ENCODE data around the gene JAML. TPM values are rescaled to one million over a fixed set of nuclear protein-coding genes. Genes with fewer than 3 reads are reported as not detected.

Gene JAML
- total RNA-seq, 2 donors from 2014 or later: 1.4 to 8.5 TPM

DNA sequence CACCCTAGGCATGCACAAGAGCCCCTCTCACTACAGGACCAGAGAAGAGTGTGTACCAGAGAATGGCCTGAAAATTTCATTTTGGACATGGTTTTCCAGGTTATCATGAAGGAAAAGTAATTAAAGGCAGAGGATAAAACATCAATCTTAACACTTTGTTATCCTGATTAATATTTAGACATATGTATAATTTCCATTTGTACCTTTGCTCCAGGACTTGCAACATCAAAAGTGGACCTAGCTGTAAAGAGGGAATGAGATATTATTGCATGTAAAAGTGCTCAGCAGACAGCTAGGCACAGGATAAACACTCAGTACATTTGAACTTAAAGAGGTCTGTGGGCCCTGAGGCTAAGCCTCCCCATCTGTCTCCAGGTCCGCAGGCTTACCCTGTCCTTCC lies 70.2 kb downstream of the JAML start:
- DNase-seq (ENCODE audit: low spot score) (no peak), ATAC-seq (no peak)
- Mint-ChIP-seq H3K4me1 (ENCODE audit: low read depth in 2 of 2) (peaks cover 4 to 7% of the 10 kb centered on the region in 2 donors), H3K27ac (no peak overlapping the region), H3K9me3 (no peaks in the 10 kb centered on the region), H3K27me3 (peaks cover 45 to 54% of the 10 kb centered on the region in 2 donors), H3K4me3 (no peak overlapping the region), H3K36me3 (no peaks in the 10 kb centered on the region)

- H3K27me3 Mint-ChIP-seq: peaks cover 46 to 50% of the 10 kb centered on the region in 2 donors
- no peak for DNase-seq (ENCODE audit: low spot score)
- H3K36me3 Mint-ChIP-seq: no peaks in the 10 kb centered on the region
- peak overlapping the region; percentile 12 for H3K4me3 Mint-ChIP-seq
- peaks cover 4 to 7% of the 10 kb centered on the region in 2 donors for H3K4me1 Mint-ChIP-seq (ENCODE audit: low read depth in 2 of 2)
- no peak for ATAC-seq
- H3K27ac Mint-ChIP-seq: no peak overlapping the region
- H3K9me3 Mint-ChIP-seq: no peaks in the 10 kb centered on the region
These were observed 70.8 kb downstream of the JAML start for GRCh38 chr11:118153976-118154375.

- H3K36me3 Mint-ChIP-seq: no peaks in the 10 kb centered on the region
- peaks cover 46 to 50% of the 10 kb centered on the region in 2 donors for H3K27me3 Mint-ChIP-seq
- no peak for ATAC-seq
- no peak overlapping the region for H3K27ac Mint-ChIP-seq
- H3K9me3 Mint-ChIP-seq: no peaks in the 10 kb centered on the region
- peaks cover 4 to 7% of the 10 kb centered on the region in 2 donors for H3K4me1 Mint-ChIP-seq (ENCODE audit: low read depth in 2 of 2)
- peak overlapping the region; percentile 12 for H3K4me3 Mint-ChIP-seq
- DNase-seq (ENCODE audit: low spot score): no peak
These were observed 71.3 kb downstream of the JAML start for GRCh38 chr11:118153516-118153915.

DNA sequence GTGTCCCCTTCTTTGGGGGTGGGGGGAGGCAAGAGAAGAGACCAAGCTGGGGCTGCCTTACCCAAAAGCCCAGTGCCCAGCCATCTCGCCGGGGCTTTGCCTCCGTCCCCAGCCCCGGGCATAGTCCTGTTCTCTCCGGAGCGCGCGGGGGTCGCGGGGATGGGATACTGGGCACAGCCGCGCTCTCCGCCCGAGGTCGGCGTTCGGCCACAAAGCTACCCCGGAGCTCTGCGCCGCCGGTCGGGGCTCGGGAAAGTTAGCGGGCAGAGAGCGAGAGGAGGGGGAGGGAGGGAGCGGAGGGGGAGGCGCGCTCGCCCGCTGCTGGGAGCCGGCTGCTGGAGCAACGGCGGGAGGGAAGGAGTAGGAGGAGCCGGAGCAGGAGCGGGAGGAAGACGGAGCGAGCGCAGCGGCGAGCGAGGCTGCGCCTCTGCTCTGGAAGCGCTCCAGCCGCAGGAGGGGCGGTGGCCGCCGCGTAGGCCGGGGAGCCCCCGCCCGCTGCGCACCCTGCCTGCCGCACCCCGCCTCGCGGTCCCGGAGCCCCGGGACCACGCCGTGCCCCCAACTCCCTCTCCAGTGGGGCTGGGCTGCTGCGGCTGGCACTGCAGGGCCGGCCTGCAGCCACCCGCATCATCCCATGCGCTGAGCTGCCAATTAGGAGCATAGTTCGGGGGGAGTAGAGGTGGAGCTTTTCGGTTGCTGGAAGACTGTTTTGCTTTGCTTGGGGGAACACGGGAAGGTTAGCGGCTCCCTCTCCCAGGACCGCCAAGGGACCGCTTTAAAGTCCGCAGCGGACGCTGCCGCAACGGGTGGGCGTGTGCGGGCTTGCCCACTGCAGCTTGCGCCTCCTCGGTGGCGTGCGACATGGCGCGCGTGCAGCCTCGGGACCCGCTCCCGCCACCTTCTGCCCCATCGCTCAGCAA lies 72.0 kb downstream of the JAML start, which contains the start of gene SCN4B:
Gene SCN4B (minus strand): TSS at position 272 of the 920 bp plus-strand sequence. CDS start 150 bp downstream, at position 122.
- Mint-ChIP-seq H3K9me3 (no peaks in the 10 kb centered on the region), H3K27me3 (peaks cover 43 to 45% of the 10 kb centered on the region in 2 donors), H3K4me1 (ENCODE audit: low read depth in 2 of 2) (peaks cover 4 to 7% of the 10 kb centered on the region in 2 donors), H3K4me3 (peak within 1 kb of the TSS; percentile 12), H3K36me3 (no peaks in the 10 kb centered on the region), H3K27ac (no peak within 1 kb of the TSS)
- ATAC-seq (no peak), DNase-seq (ENCODE audit: low spot score) (no peak)

DNA sequence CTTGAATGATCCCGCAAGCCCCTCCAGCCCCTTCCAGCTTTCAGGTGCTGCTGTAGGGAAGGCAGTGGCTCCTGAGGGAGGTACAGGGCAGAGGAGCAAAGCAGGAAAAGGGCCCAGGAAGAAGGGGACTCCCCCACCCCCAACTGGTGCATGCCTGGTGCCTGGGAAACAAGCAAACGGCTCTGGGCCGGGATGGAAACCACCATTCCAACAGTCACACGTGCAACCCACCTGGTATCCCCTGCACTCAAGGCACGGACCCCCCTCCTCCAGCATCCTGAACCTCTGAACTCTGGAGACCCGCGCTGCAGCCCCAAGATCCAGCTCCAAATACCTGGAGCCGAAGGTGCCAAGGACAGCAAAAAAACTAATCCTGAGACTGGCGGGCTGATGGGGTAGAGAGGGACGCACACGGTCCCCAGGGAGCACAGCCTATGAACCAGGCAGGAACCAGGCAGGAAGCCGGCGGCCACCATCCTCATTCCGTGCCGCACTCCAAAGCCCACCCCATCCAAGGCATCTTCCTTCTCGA lies 72.7 kb downstream of the JAML start:
- ATAC-seq (no peak), DNase-seq (ENCODE audit: low spot score) (no peak)
- Mint-ChIP-seq H3K27ac (no peak overlapping the region), H3K27me3 (peaks cover 36 to 40% of the 10 kb centered on the region in 2 donors), H3K4me3 (no peak overlapping the region), H3K9me3 (no peaks in the 10 kb centered on the region), H3K4me1 (ENCODE audit: low read depth in 2 of 2) (peaks cover 4 to 6% of the 10 kb centered on the region in 2 donors), H3K36me3 (no peaks in the 10 kb centered on the region)

DNA sequence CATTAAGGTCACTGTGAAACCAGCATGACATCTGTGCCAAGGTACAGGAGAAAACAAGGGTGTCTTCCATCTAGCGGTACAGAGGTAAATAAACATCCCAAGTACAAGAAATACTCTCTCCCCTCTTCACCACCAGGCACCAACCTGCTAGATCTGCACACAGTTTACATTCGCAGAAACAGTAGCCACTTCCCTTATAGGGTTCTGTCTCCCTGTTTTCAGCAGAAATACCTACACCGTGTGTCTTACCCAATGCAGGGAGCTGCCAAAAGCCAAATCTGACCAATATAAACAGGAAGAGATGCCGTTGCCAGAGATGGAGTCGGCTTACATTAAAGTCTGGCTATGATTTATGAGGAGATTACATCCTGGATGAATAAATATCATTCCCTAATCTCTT lies 73.4 kb downstream of the JAML start:
- H3K4me1 Mint-ChIP-seq (ENCODE audit: low read depth in 2 of 2): peaks cover 0 to under 1% of the 10 kb centered on the region in 2 donors
- H3K27me3 Mint-ChIP-seq: peaks cover 31 to 37% of the 10 kb centered on the region in 2 donors
- no peaks in the 10 kb centered on the region for H3K36me3 Mint-ChIP-seq
- DNase-seq (ENCODE audit: low spot score) (no peak), ATAC-seq (no peak)
- no peak overlapping the region for H3K27ac Mint-ChIP-seq
- H3K9me3 Mint-ChIP-seq: no peaks in the 10 kb centered on the region
- no peak overlapping the region for H3K4me3 Mint-ChIP-seq

DNA sequence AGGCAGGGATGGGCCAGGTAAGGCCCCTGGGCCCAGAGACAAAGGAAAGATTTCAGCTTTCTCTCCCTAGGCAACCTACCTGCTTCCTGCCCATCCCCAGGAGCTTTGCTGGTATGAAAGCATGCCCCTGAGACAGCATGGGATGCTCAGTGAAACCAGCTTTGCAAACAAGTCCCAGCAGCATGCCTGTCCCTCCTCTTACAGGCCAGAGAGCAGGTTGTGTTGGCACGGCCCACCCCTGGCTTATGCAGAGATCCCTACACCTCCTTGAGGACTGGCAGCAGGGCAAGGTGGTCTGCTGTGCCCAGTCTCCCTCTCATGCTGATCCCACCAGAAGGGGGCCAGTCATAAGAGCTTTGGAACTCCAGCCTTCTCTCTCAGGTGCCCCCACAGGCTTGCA lies 75.3 kb downstream of the JAML start:
- Mint-ChIP-seq H3K36me3 (no peaks in the 10 kb centered on the region), H3K27me3 (peaks cover 31 to 36% of the 10 kb centered on the region in 2 donors), H3K9me3 (no peaks in the 10 kb centered on the region), H3K4me3 (no peak overlapping the region), H3K27ac (no peak overlapping the region), H3K4me1 (ENCODE audit: low read depth in 2 of 2) (peaks cover 0 to 3% of the 10 kb centered on the region in 2 donors)
- ATAC-seq: no peak
- no peak for DNase-seq (ENCODE audit: low spot score)

DNA sequence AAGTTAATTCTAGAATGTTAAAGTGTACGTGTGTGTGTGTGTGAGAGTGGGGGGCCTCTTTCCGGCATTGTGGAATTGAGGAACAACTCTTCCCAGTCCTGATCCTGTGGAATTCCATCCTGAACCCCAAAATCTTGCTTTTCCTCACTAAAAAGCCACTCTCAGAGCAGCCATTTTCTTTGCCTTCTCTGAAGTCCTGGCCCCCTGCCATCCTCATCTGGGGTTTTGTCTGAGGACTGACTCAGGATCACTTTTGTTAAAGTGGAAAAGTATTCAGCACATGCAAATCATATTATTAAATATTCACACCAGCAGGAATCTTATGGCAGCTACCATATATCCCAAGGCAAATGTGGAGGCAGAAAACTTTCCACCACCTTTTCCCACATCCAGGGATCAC lies 76.0 kb downstream of the JAML start:
- no peak for DNase-seq (ENCODE audit: low spot score)
- H3K27me3 Mint-ChIP-seq: peaks cover 31 to 36% of the 10 kb centered on the region in 2 donors

DNA sequence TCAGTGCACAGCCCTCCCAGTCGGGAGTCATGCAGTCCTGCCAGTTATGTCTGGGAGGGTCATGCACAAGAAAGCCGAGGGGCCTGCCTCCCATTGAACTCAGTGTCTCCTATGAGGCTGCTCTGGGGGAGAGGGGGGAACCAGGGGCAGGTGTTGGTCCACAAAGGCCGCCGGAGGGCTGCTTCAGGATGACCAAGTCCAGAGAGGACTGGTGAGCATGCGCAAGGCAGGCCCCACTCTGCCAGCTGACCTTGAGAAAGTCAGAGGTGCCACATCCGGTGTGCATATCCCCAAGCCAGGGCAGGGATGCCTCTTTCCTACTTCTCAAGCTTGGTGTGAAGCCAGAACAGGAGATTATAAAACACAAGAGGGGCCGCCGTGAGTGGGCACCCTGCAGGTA lies 76.6 kb downstream of the JAML start:
- Mint-ChIP-seq H3K9me3 (no peaks in the 10 kb centered on the region), H3K4me1 (ENCODE audit: low read depth in 2 of 2) (peaks cover 0 to 3% of the 10 kb centered on the region in 2 donors), H3K27me3 (peaks cover 31 to 35% of the 10 kb centered on the region in 2 donors), H3K27ac (no peak overlapping the region), H3K4me3 (no peak overlapping the region), H3K36me3 (no peaks in the 10 kb centered on the region)
- ATAC-seq (no peak), DNase-seq (ENCODE audit: low spot score) (no peak)

More for the DNA sequence above, 76.0 kb downstream of the JAML start:
- no peak for ATAC-seq
- Mint-ChIP-seq H3K36me3 (no peaks in the 10 kb centered on the region), H3K9me3 (no peaks in the 10 kb centered on the region), H3K27ac (no peak overlapping the region), H3K4me1 (ENCODE audit: low read depth in 2 of 2) (peaks cover 0 to 3% of the 10 kb centered on the region in 2 donors), H3K4me3 (no peak overlapping the region)

- no peak overlapping the region for H3K27ac Mint-ChIP-seq
- no peaks in the 10 kb centered on the region for H3K36me3 Mint-ChIP-seq
- no peaks in the 10 kb centered on the region for H3K9me3 Mint-ChIP-seq
- no peak for DNase-seq (ENCODE audit: low spot score)
- ATAC-seq: no peak
- no peak overlapping the region for H3K4me3 Mint-ChIP-seq
- peaks cover 38 to 39% of the 10 kb centered on the region in 2 donors for H3K27me3 Mint-ChIP-seq
- H3K4me1 Mint-ChIP-seq (ENCODE audit: low read depth in 2 of 2): peaks cover 0 to 3% of the 10 kb centered on the region in 2 donors
These were observed 77.3 kb downstream of the JAML start for GRCh38 chr11:118147502-118147901.

DNA sequence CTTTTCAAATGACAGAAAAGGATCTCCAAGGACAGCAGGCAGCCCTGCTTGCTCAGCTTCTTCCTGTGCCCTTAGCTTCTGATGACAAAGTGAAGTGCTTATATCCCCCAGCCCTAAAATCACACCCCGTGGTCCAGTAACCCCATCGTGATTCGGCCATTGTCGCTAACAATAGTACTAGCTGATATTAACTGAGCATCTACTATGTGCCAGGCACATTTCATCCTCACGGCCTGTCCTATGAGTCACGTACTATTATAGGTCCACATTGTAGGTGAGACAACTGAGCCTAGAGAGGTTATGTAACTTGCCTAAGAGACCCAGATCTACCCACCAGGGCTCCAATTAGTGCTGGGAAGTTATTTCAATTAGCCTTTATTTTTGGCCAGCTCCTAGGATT lies 78.3 kb downstream of the JAML start:
- H3K27ac Mint-ChIP-seq: no peak overlapping the region
- no peak for DNase-seq (ENCODE audit: low spot score)
- peak overlapping the region; percentile 69 for H3K4me3 Mint-ChIP-seq
- H3K36me3 Mint-ChIP-seq: no peaks in the 10 kb centered on the region
- H3K4me1 Mint-ChIP-seq (ENCODE audit: low read depth in 2 of 2): peaks cover 0 to 8% of the 10 kb centered on the region in 2 donors
- peaks cover 47 to 48% of the 10 kb centered on the region in 2 donors for H3K27me3 Mint-ChIP-seq
- H3K9me3 Mint-ChIP-seq: no peaks in the 10 kb centered on the region
- ATAC-seq: no peak

DNA sequence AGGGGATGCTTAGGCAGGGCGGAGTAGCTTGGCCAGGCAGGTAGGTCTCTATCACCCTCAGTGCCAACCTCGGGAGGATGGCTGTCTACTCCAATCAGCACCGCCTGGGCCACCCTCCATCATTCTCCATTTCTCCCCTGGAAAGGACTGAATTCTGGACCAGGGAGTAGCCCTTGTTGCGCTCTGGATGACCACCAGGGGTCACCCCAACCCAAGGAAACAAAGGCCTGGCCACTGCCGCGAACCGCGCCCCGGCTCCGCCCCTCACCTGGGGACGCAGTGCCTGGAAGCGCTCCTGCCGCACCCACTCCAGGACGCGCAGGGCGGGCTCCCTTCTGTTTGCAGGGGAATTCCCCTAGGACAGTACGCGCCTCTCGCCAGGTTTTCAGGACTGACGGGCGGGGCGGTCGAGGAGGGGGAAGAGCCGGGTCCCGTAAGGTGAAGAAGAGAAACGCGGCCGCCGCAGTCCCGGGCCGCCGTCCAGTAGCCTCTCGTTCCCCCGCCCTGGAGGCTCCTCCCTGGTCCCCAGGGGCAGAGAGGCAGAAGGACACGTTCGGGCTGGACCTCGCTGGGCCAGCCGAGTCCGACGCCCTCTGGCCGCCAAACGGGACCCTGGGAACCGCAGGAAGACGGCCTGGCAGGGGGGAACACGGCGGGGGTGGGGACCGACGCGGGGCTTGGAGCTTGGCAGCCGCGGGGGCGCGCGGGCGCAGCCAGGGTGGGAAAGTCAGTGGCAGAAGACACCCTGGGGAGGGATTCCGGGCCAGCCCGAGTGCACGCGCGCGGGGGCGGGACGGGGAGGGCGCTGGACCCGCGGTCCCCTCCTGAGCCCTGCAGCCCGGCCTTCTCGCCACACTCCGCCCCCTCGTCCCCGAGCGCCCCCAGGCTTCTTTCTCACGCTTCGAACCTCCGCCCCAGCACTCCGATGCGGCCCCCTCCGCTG lies 79.3 kb downstream of the JAML start:
- Mint-ChIP-seq H3K9me3 (no peaks in the 10 kb centered on the region), H3K36me3 (no peaks in the 10 kb centered on the region), H3K4me1 (ENCODE audit: low read depth in 2 of 2) (peaks cover 0 to 8% of the 10 kb centered on the region in 2 donors), H3K27me3 (peaks cover 48 to 52% of the 10 kb centered on the region in 2 donors), H3K27ac (no peak overlapping the region), H3K4me3 (peak overlapping the region; percentile 78)
- DNase-seq (ENCODE audit: low spot score) (peak; percentile 83), ATAC-seq (peak; percentile 91 to 94)
